Measurements from ENCODE around the gene TDRD12. TPM values are rescaled to one million over a fixed set of nuclear protein-coding genes. Genes with fewer than 3 reads are reported as not detected.

The TDRD12 gene
- total and polyA plus RNA-seq, 2 donors (not counting 1 experiment from before 2014, with no cell fraction given): 0.17 TPM; not detected in 1

DNA sequence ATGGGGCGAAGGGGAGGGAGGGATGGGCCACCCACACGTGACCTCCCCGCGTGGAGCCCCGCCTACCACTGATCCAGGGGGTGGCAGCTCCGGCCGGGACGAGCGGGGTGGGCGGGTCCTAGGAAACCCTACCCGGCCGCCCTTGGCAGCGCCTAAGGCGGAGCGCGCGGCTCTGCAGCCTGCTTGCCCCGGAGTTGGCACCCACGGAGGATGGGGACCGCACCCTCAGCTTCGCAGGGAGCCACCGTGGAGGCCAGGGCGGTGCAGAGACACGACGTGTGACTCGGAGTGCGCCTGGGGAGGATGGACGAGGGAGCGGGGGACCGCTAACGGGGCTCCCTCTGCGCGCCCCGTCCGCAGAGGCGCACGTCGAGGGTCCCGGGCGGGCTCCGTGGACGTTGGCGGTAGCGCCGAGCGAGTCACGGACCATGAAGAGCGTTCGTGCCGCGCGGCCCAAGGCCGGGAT is 43.8 kb upstream of the TDRD12 start, which contains the start of gene RGS9BP:
Gene RGS9BP (plus strand): TSS at position 129 of the 466 bp plus-strand sequence. CDS start 416 bp downstream, outside the sequence.
- H2AFZ ChIP-seq (ENCODE audit: low read length): peak within 1 kb of the TSS; percentile 98
- H3K4me3 ChIP-seq (replicated peaks in 1 of 4; ENCODE audit: control extremely low read depth in 1 of 4, insufficient read depth in 1 of 4, low read depth in 3 of 4, low read length in 4 of 4): peak within 1 kb of the TSS; percentile 83 to 94 (median 88)
- TF ChIP-seq, protein P1, sequence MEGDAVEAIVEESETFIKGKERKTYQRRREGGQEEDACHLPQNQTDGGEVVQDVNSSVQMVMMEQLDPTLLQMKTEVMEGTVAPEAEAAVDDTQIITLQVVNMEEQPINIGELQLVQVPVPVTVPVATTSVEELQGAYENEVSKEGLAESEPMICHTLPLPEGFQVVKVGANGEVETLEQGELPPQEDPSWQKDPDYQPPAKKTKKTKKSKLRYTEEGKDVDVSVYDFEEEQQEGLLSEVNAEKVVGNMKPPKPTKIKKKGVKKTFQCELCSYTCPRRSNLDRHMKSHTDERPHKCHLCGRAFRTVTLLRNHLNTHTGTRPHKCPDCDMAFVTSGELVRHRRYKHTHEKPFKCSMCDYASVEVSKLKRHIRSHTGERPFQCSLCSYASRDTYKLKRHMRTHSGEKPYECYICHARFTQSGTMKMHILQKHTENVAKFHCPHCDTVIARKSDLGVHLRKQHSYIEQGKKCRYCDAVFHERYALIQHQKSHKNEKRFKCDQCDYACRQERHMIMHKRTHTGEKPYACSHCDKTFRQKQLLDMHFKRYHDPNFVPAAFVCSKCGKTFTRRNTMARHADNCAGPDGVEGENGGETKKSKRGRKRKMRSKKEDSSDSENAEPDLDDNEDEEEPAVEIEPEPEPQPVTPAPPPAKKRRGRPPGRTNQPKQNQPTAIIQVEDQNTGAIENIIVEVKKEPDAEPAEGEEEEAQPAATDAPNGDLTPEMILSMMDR (conservative IDR thresholded peaks at IDR 0.05 in 1 of 2, IDR thresholded peaks at IDR 0.05 in 1 of 2; ENCODE audit: low read depth in 1 of 2, low read length in 2 of 2): no peak
- no peak for TF ChIP-seq EZH2 (IDR thresholded peaks at IDR 0.05; ENCODE audit: low read length, missing control alignments)
- no peaks in the 10 kb centered on the region for H4K20me1 ChIP-seq (ENCODE audit: control insufficient read depth, extremely low read depth, insufficient read depth, low read length)
- no peaks in the 10 kb centered on the region for H3K9me3 ChIP-seq (ENCODE audit: control insufficient read depth, insufficient read depth, low read depth, low read length)
- no peaks in the 10 kb centered on the region for H3K4me1 ChIP-seq (ENCODE audit: control insufficient read depth, extremely low read depth, insufficient read depth, low read length)
- peaks cover 24% of the 10 kb centered on the region for H3K27me3 ChIP-seq (ENCODE audit: control insufficient read depth, insufficient read depth, low read length)
- peak within 1 kb of the TSS; percentile 72 for H3K9ac ChIP-seq (ENCODE audit: insufficient read depth, low read length)
- peak within 1 kb of the TSS; percentile 71 for H3K27ac ChIP-seq (ENCODE audit: insufficient read depth, low read length)
- no peaks in the 10 kb centered on the region for H3K36me3 ChIP-seq (ENCODE audit: control insufficient read depth, insufficient read depth, low read length)
- peak within 1 kb of the TSS; percentile 93 for H3K4me2 ChIP-seq (ENCODE audit: extremely low read depth, insufficient read depth, low read length)
- DNase-seq (ENCODE audit: low read depth in 2 of 2): peak; percentile 45 to 72
- H3K79me2 ChIP-seq (ENCODE audit: control insufficient read depth, insufficient read depth, low read length): peaks cover 31% of the 10 kb centered on the region

DNA sequence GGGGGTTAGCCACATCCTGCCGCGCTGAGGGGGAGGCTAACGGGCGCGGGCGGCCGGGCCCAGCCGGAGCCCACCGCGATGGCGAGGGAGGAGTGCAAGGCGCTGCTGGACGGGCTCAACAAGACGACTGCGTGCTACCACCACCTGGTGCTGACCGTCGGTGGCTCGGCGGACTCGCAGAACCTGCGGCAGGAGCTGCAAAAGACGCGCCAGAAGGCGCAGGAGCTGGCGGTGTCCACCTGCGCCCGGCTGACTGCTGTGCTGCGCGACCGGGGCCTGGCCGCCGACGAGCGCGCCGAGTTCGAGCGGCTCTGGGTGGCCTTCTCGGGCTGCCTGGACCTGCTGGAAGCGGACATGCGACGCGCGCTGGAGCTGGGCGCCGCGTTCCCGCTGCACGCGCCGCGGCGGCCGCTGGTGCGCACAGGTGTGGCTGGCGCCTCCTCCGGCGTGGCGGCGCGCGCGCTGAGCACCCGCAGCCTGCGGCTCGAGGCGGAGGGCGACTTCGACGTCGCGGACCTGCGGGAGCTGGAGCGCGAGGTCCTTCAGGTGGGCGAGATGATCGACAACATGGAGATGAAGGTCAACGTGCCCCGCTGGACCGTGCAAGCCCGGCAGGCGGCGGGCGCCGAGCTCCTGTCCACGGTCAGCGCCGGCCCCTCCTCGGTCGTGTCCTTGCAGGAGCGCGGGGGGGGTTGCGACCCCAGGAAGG is 43.2 kb upstream of the TDRD12 start:
- H3K4me3 ChIP-seq (replicated peaks in 1 of 4; ENCODE audit: control extremely low read depth in 1 of 4, insufficient read depth in 1 of 4, low read depth in 3 of 4, low read length in 4 of 4): peak overlapping the region in 1 of 4 experiments; percentile 94
- no peaks in the 10 kb centered on the region for H3K4me1 ChIP-seq (ENCODE audit: control insufficient read depth, extremely low read depth, insufficient read depth, low read length)
- TF ChIP-seq, protein P1 (conservative IDR thresholded peaks at IDR 0.05 in 1 of 2, IDR thresholded peaks at IDR 0.05 in 1 of 2; ENCODE audit: low read depth in 1 of 2, low read length in 2 of 2): no peak
- peak; percentile 98 for TF ChIP-seq EZH2 (IDR thresholded peaks at IDR 0.05; ENCODE audit: low read length, missing control alignments)
- no peak overlapping the region for H3K27ac ChIP-seq (ENCODE audit: insufficient read depth, low read length)
- no peak overlapping the region for H3K9ac ChIP-seq (ENCODE audit: insufficient read depth, low read length)
- peaks cover 24% of the 10 kb centered on the region for H3K27me3 ChIP-seq (ENCODE audit: control insufficient read depth, insufficient read depth, low read length)
- H3K4me2 ChIP-seq (ENCODE audit: extremely low read depth, insufficient read depth, low read length): peak overlapping the region; percentile 35
- peaks cover 27% of the 10 kb centered on the region for H3K79me2 ChIP-seq (ENCODE audit: control insufficient read depth, insufficient read depth, low read length)
- H3K9me3 ChIP-seq (ENCODE audit: control insufficient read depth, insufficient read depth, low read depth, low read length): no peaks in the 10 kb centered on the region
- no peaks in the 10 kb centered on the region for H3K36me3 ChIP-seq (ENCODE audit: control insufficient read depth, insufficient read depth, low read length)
- H2AFZ ChIP-seq (ENCODE audit: low read length): peak overlapping the region; percentile 82
- DNase-seq (ENCODE audit: low read depth in 2 of 2): no peak
- H4K20me1 ChIP-seq (ENCODE audit: control insufficient read depth, extremely low read depth, insufficient read depth, low read length): no peaks in the 10 kb centered on the region

DNA sequence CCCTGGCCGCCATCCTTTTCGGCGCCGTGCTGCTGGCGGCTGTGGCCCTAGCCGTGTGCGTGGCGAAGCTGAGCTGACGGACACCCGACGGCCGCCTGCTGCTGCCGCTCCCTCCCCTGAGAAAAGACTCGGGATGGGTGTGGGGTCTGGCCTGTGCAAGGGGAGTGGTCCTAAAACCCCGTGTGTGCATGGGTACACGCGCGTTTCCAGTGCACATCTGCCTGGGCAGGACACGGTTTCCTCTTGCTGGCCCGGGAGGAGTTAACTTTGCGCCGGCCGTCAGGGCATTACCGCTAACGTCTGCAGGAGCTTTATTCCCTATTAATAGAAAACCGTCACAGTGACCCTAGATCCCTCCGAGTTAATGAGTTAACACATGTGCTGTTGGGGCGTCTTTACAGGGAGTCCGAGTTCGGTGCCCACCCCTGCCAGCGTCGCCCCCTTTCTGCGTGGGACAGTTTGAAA is 42.6 kb upstream of the TDRD12 start:
- H4K20me1 ChIP-seq (ENCODE audit: control insufficient read depth, extremely low read depth, insufficient read depth, low read length): no peaks in the 10 kb centered on the region
- no peak for DNase-seq (ENCODE audit: low read depth in 2 of 2)
- H3K36me3 ChIP-seq (ENCODE audit: control insufficient read depth, insufficient read depth, low read length): no peaks in the 10 kb centered on the region
- H3K27ac ChIP-seq (ENCODE audit: insufficient read depth, low read length): no peak overlapping the region
- H3K9ac ChIP-seq (ENCODE audit: insufficient read depth, low read length): no peak overlapping the region
- no peaks in the 10 kb centered on the region for H3K4me1 ChIP-seq (ENCODE audit: control insufficient read depth, extremely low read depth, insufficient read depth, low read length)
- TF ChIP-seq EZH2 (IDR thresholded peaks at IDR 0.05; ENCODE audit: low read length, missing control alignments): no peak
- TF ChIP-seq, protein P1 (conservative IDR thresholded peaks at IDR 0.05 in 1 of 2, IDR thresholded peaks at IDR 0.05 in 1 of 2; ENCODE audit: low read depth in 1 of 2, low read length in 2 of 2): no peak
- H3K9me3 ChIP-seq (ENCODE audit: control insufficient read depth, insufficient read depth, low read depth, low read length): no peaks in the 10 kb centered on the region
- H3K79me2 ChIP-seq (ENCODE audit: control insufficient read depth, insufficient read depth, low read length): peaks cover 26% of the 10 kb centered on the region
- no peak overlapping the region for H3K4me2 ChIP-seq (ENCODE audit: extremely low read depth, insufficient read depth, low read length)
- no peak overlapping the region for H3K4me3 ChIP-seq (replicated peaks in 1 of 4; ENCODE audit: control extremely low read depth in 1 of 4, insufficient read depth in 1 of 4, low read depth in 3 of 4, low read length in 4 of 4)
- H3K27me3 ChIP-seq (ENCODE audit: control insufficient read depth, insufficient read depth, low read length): peaks cover 24% of the 10 kb centered on the region
- H2AFZ ChIP-seq (ENCODE audit: low read length): no peak overlapping the region

Measured in fibroblast of lung (primary cell).